HepG2 (cell line): ENCODE results near the gene RAP1GAP2. TPM values are rescaled to one million over a fixed set of nuclear protein-coding genes. Genes with fewer than 3 reads are reported as not detected.

ENCODE experiments used
- CEBPB ChIP-seq: IDR thresholded peaks from 2 replicates; pipeline ENCODE4 v1.6.1; 2011; ENCODE audit warnings: low read depth, low read length, improper control_type of control experiment, borderline replicate concordance
- CREB1 ChIP-seq, 2 experiments: fragments of 450-650 bp in 1 of 2; IDR thresholded peaks; 2 replicates each; pipeline ENCODE4 v1.6.1; 2016 to 2017; ENCODE audit warnings: control low read depth in 1 of 2, mild to moderate bottlenecking in 1 of 2, missing compliant biosample characterization in 1 of 2, missing genetic modification characterization in 1 of 2
- KLF15 ChIP-seq: sonication (generic); formaldehyde crosslinking; IDR thresholded peaks from 2 replicates; pipeline ENCODE4 v1.8.1; 2023; ENCODE audit warnings: borderline replicate concordance, mild to moderate bottlenecking, inconsistent platforms, missing genetic modification reagents, mixed read lengths
- MNT ChIP-seq: fragments of 450-650 bp; IDR thresholded peaks from 2 replicates; pipeline ENCODE4 v1.6.1; 2016
- PHF20 ChIP-seq: sonication (generic); formaldehyde crosslinking; IDR thresholded peaks from 2 replicates; pipeline ENCODE4 v1.5.0; 2020; ENCODE audit warnings: mild to moderate bottlenecking, missing genetic modification reagents
- RFX3 ChIP-seq: IDR thresholded peaks from 2 replicates; pipeline ENCODE4 v1.6.1; 2016; ENCODE audit warnings: missing biosample characterization, missing genetic modification reagents
- RXRB ChIP-seq: IDR thresholded peaks from 2 replicates; pipeline ENCODE4 v1.6.1; 2016; ENCODE audit warnings: borderline replicate concordance, missing genetic modification reagents, missing compliant biosample characterization
- SKI ChIP-seq: fragments of 450-650 bp; IDR thresholded peaks from one replicate; pipeline ENCODE4 v1.6.1; 2018; ENCODE audit warnings: mild to moderate bottlenecking; ENCODE audit not compliant: partially characterized antibody
- SPEN ChIP-seq: sonication (generic); formaldehyde crosslinking; IDR thresholded peaks from 2 replicates; pipeline ENCODE4 v1.5.1; 2020; ENCODE audit warnings: low read depth, mild to moderate bottlenecking, missing genetic modification reagents
- TEF ChIP-seq: sonication (generic); formaldehyde crosslinking; IDR thresholded peaks from 2 replicates; pipeline ENCODE4 v1.5.0; 2020; ENCODE audit warnings: missing genetic modification reagents
- ZNF33B ChIP-seq: sonication (generic); formaldehyde crosslinking; IDR thresholded peaks from 2 replicates; pipeline ENCODE4 v1.5.1; 2020; ENCODE audit warnings: mild to moderate bottlenecking, missing genetic modification reagents
- ZNF367 ChIP-seq: sonication (generic); formaldehyde crosslinking; IDR thresholded peaks from 2 replicates; pipeline ENCODE4 v1.4.0; 2020; ENCODE audit warnings: missing genetic modification reagents, borderline replicate concordance
- ZNF382 ChIP-seq: sonication (generic); formaldehyde crosslinking; IDR thresholded peaks from 2 replicates; pipeline ENCODE4 v1.5.0; 2020; ENCODE audit warnings: missing genetic modification reagents, mild to moderate bottlenecking, borderline replicate concordance
- ZNF891 ChIP-seq: sonication (generic); formaldehyde crosslinking; IDR thresholded peaks from 2 replicates; pipeline ENCODE4 v1.5.0; 2020; ENCODE audit warnings: mild to moderate bottlenecking, missing genetic modification reagents
- polyA plus RNA-seq, 8 experiments: library from polyadenylated mRNA; depleted of rRNA in 3 of 8; stranded (reverse) in 7 of 8; unstranded in 1 of 8; fragments of >200 nt; fragmentation: Illumina TruSeq in 4 of 8; extraction: Trizol in 4 of 8; gene quantifications; 2 replicates each; pipeline versions ENCODE4 v1.2.1 to v1.2.3, GENCODE V29; 2011 to 2016; ENCODE audit warnings: low read depth in 4 of 8, missing spikeins in 1 of 8, mixed read lengths in 1 of 8; ENCODE audit not compliant: insufficient read depth in 1 of 8
- total RNA-seq, 5 experiments: library from RNA; depleted of rRNA; stranded (reverse); fragments of >200 nt; fragmentation: Illumina TruSeq; extraction: Trizol; gene quantifications; 2 replicates each; pipeline ENCODE4 v1.2.3, GENCODE V29; 2016; ENCODE audit warnings: low read depth in 1 of 5
- TF ChIP-seq, protein P1 (sequence below): sonication (generic); formaldehyde crosslinking; IDR thresholded peaks from 2 replicates; pipeline ENCODE4 v1.8.1; 2023; ENCODE audit warnings: mild to moderate bottlenecking, inconsistent platforms, moderate library complexity, missing genetic modification reagents, borderline replicate concordance
- TF ChIP-seq, protein P2 (sequence below): IDR thresholded peaks from 2 replicates; pipeline ENCODE4 v1.6.1; 2016; ENCODE audit warnings: mild to moderate bottlenecking, missing biosample characterization, missing genetic modification reagents
- TF ChIP-seq, protein P3 (sequence below): sonication (generic); formaldehyde crosslinking; IDR thresholded peaks from 2 replicates; pipeline ENCODE4 v1.4.0; 2020; ENCODE audit warnings: missing genetic modification reagents, mild to moderate bottlenecking, borderline replicate concordance
- TF ChIP-seq, protein P4 (sequence below): sonication (generic); formaldehyde crosslinking; IDR thresholded peaks from 2 replicates; pipeline ENCODE4 v1.9.0; 2021; ENCODE audit warnings: missing genetic modification reagents, borderline replicate concordance
- TF ChIP-seq, protein P5 (sequence below): sonication (generic); formaldehyde crosslinking; IDR thresholded peaks from 2 replicates; pipeline ENCODE4 v1.8.0; 2022; ENCODE audit warnings: missing genetic modification reagents, low read depth, mild to moderate bottlenecking, borderline replicate concordance

RAP1GAP2 gene
- total and polyA plus RNA-seq, 2 of the 13 experiments (the other 11 are each of a cell fraction or from before 2014, with no cell fraction given) = 10.9 to 12.0 TPM

- TF ChIP-seq, protein P1, sequence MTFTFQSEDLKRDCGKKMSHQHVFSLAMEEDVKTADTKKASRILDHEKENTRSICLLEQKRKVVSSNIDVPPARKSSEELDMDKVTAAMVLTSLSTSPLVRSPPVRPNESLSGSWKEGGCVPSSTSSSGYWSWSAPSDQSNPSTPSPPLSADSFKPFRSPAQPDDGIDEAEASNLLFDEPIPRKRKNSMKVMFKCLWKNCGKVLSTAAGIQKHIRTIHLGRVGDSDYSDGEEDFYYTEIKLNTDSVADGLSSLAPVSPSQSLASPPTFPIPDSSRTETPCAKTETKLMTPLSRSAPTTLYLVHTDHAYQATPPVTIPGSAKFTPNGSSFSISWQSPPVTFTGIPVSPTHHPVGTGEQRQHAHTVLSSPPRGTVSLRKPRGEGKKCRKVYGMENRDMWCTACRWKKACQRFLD (CRISPR knock-in tag) = no peak
- TF ChIP-seq, protein P2, sequence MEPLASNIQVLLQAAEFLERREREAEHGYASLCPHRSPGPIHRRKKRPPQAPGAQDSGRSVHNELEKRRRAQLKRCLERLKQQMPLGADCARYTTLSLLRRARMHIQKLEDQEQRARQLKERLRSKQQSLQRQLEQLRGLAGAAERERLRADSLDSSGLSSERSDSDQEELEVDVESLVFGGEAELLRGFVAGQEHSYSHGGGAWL (CRISPR knock-in tag) = no peak
- TF ChIP-seq RXRB (peak; percentile 31; the same call in 1 of the 2 replicates), TEF (CRISPR knock-in tag) (no peak), ZNF33B (CRISPR knock-in tag) (no peak), PHF20 (CRISPR knock-in tag) (peak; percentile 72), CEBPB (no peak), ZNF382 (no peak), ZNF891 (CRISPR knock-in tag) (no peak), KLF15 (no peak), RFX3 (no peak), SPEN (CRISPR knock-in tag) (peak; percentile 32), CREB1 (IDR thresholded peaks at IDR 0.05) (peak; percentile 67), CREB1 (CRISPR knock-in tag; IDR thresholded peaks at IDR 0.05) (0 out of 2 replicates have a peak, but pooled peaks have one; percentile 41), ZNF367 (CRISPR knock-in tag) (no peak), MNT (no peak), SKI (no peak)
- TF ChIP-seq, protein P3, sequence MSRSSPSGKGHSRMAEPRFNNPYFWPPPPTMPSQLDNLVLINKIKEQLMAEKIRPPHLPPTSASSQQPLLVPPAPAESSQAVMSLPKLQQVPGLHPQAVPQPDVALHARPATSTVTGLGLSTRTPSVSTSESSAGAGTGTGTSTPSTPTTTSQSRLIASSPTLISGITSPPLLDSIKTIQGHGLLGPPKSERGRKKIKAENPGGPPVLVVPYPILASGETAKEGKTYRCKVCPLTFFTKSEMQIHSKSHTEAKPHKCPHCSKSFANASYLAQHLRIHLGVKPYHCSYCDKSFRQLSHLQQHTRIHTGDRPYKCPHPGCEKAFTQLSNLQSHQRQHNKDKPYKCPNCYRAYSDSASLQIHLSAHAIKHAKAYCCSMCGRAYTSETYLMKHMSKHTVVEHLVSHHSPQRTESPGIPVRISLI (CRISPR knock-in tag) = no peak
- TF ChIP-seq, protein P4, sequence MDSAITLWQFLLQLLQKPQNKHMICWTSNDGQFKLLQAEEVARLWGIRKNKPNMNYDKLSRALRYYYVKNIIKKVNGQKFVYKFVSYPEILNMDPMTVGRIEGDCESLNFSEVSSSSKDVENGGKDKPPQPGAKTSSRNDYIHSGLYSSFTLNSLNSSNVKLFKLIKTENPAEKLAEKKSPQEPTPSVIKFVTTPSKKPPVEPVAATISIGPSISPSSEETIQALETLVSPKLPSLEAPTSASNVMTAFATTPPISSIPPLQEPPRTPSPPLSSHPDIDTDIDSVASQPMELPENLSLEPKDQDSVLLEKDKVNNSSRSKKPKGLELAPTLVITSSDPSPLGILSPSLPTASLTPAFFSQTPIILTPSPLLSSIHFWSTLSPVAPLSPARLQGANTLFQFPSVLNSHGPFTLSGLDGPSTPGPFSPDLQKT = no peak
- TF ChIP-seq, protein P5, sequence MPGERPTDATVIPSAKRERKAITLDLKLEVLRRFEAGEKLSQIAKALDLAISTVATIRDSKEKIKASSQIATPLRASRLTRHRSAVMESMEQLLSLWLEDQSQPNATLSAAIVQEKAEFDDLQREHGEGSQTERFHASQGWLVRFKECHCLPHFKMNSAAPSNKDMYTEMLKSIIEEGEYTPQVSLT = no peak
Observed at GRCh38 chr17:3048727-3049471, 252.7 kb downstream of the RAP1GAP2 start (continued).
